Neural cell (in vitro differentiated cells): ENCODE measurements around the gene OR1C1. TPM values are rescaled to one million over a fixed set of nuclear protein-coding genes. Genes with fewer than 3 reads are reported as not detected.

Source experiments
- H2AFZ ChIP-seq: fragments of 200-600, 300-800 bp; sonication (generic), shearing (Covaris generic); 2 replicates; pipeline ENCODE4 v1.6.0; 2014; ENCODE audit warnings: low read depth, mild to moderate bottlenecking, antibody characterized with exemption, low read length, moderate library complexity
- H3F3A ChIP-seq: fragments of 200-600 bp; shearing (Covaris generic); 2 replicates; pipeline ENCODE4 v1.6.1; 2016; ENCODE audit warnings: mild to moderate bottlenecking, moderate library complexity, mixed read lengths, antibody characterized with exemption, low read length; ENCODE audit not compliant: insufficient read depth, poor library complexity, severe bottlenecking
- H3K27ac ChIP-seq: fragments of 200-600, 300-800 bp; sonication (generic), shearing (Covaris generic); 2 replicates; pipeline ENCODE4 v1.5.1; 2014; ENCODE audit warnings: mild to moderate bottlenecking, low read length, moderate library complexity
- H3K27me3 ChIP-seq: fragments of 300-800, 200-600 bp; sonication (generic), shearing (Covaris generic); 2 replicates; pipeline ENCODE4 v1.6.0; 2014; ENCODE audit warnings: mild to moderate bottlenecking, low read depth, low read length, moderate library complexity; ENCODE audit not compliant: insufficient read depth
- H3K36me3 ChIP-seq: fragments of 300-800, 200-600 bp; sonication (generic), shearing (Covaris generic); 2 replicates; pipeline ENCODE4 v1.5.1; 2014; ENCODE audit warnings: mild to moderate bottlenecking, antibody characterized with exemption, low read length, moderate library complexity; ENCODE audit not compliant: insufficient read depth
- H3K4me2 ChIP-seq: fragments of 300-800, 200-600 bp; sonication (generic), shearing (Covaris generic); 2 replicates; pipeline ENCODE4 v1.6.0; 2014; ENCODE audit warnings: mild to moderate bottlenecking, low read length
- H3K4me3 ChIP-seq: fragments of 300-800, 200-600 bp; sonication (generic), shearing (Covaris generic); 2 replicates; pipeline ENCODE4 v1.5.1; 2014; ENCODE audit warnings: mild to moderate bottlenecking, low read length, moderate library complexity
- H3K79me2 ChIP-seq: fragments of 200-600 bp; shearing (Covaris generic); replicated peaks from 2 replicates; pipeline ENCODE4 v1.6.0; 2014; ENCODE audit warnings: mild to moderate bottlenecking, low read length, moderate library complexity; ENCODE audit not compliant: insufficient read depth
- H3K9ac ChIP-seq: fragments of 300-800, 200-600 bp; sonication (generic), shearing (Covaris generic); 2 replicates; pipeline ENCODE4 v1.6.1; 2016; ENCODE audit warnings: mild to moderate bottlenecking, low read length, mixed read lengths
- H3K9me2 ChIP-seq: fragments of 200-600 bp; shearing (Covaris generic); 2 replicates; pipeline ENCODE4 v1.6.1; 2016; ENCODE audit warnings: mild to moderate bottlenecking, low read length, mixed read lengths; ENCODE audit not compliant: insufficient read depth
- H3K9me3 ChIP-seq: fragments of 200-600, 300-800 bp; sonication (generic), shearing (Covaris generic); 2 replicates; pipeline ENCODE4 v1.6.1; 2016; ENCODE audit warnings: mild to moderate bottlenecking, mixed run types, low read length, moderate library complexity, mixed read lengths
- H4K20me1 ChIP-seq: fragments of 200-600 bp; shearing (Covaris generic); 2 replicates; pipeline ENCODE4 v1.6.1; 2016; ENCODE audit warnings: mild to moderate bottlenecking, mixed run types; ENCODE audit not compliant: insufficient read depth
- CTCF ChIP-seq: fragments of 450-650 bp; IDR thresholded peaks from 2 replicates; pipeline ENCODE4 v1.5.1; 2014; ENCODE audit warnings: antibody characterized with exemption, mild to moderate bottlenecking, moderate library complexity; ENCODE audit not compliant: poor library complexity, severe bottlenecking
- EP300 ChIP-seq: fragments of 450-650 bp; conservative IDR thresholded peaks from 2 replicates; pipeline ENCODE4 v1.6.1; 2014; ENCODE audit warnings: antibody characterized with exemption, mild to moderate bottlenecking, moderate library complexity; ENCODE audit not compliant: poor library complexity, severe bottlenecking
- EZH2 ChIP-seq: fragments of 200-600, 300-800 bp; shearing (Covaris generic), sonication (generic); IDR thresholded peaks from 2 replicates; pipeline ENCODE4 v1.6.1; 2014; ENCODE audit warnings: antibody characterized with exemption, low read length, borderline replicate concordance, mild to moderate bottlenecking; ENCODE audit not compliant: insufficient read depth, poor library complexity, severe bottlenecking
- MXI1 ChIP-seq: fragments of 450-650 bp; conservative IDR thresholded peaks from 2 replicates; pipeline ENCODE4 v1.6.1; 2014; ENCODE audit warnings: antibody characterized with exemption, mild to moderate bottlenecking; ENCODE audit not compliant: poor library complexity, severe bottlenecking
- POLR2AphosphoS5 ChIP-seq: IDR thresholded peaks from 2 replicates; pipeline ENCODE4 v1.6.1; 2012
- RAD21 ChIP-seq: fragments of 450-650 bp; conservative IDR thresholded peaks from 2 replicates; pipeline ENCODE4 v1.6.1; 2014; ENCODE audit warnings: antibody characterized with exemption, mild to moderate bottlenecking, moderate library complexity
- REST ChIP-seq: IDR thresholded peaks from 2 replicates; pipeline ENCODE4 v1.6.1; 2012; ENCODE audit warnings: borderline replicate concordance
- SMC3 ChIP-seq: fragments of 450-650 bp; conservative IDR thresholded peaks from 2 replicates; pipeline ENCODE4 v1.6.1; 2014; ENCODE audit warnings: antibody characterized with exemption, mild to moderate bottlenecking, moderate library complexity; ENCODE audit not compliant: poor library complexity
- TAF1 ChIP-seq: IDR thresholded peaks from 2 replicates; pipeline ENCODE4 v1.6.1; 2012; ENCODE audit warnings: low read depth
- polyA minus RNA-seq: library from RNA; depleted of rRNA, polyadenylated mRNA; stranded (reverse); fragments of >200 nt; gene quantifications from 2 replicates; pipeline ENCODE4 v1.2.3, GENCODE V29; 2014
- polyA plus RNA-seq: library from polyadenylated mRNA; depleted of rRNA; stranded (reverse); fragments of >200 nt; gene quantifications from 2 replicates; pipeline ENCODE4 v1.2.3, GENCODE V29; 2014

Gene OR1C1
- polyA plus RNA-seq (not detected in 2 replicates), polyA minus RNA-seq (not detected in 2 replicates)

- TF ChIP-seq CTCF = no peak
- Histone ChIP-seq H3K9ac (no peak within 1 kb of the TSS), H3K4me2 (no peak within 1 kb of the TSS)
Observed at GRCh38 chr1:247760456-247760855, at the start of gene OR1C1. TSS of gene OR1C1 (minus strand) at chr1:247760556. CDS start at chr1:247758406, 2,150 bp downstream.

GRCh38 chr1:247797518-247797917, 37.2 kb upstream of the OR1C1 start:
- H3K79me2 ChIP-seq = no peaks in the 10 kb centered on the region
- no peak overlapping the region for H3K27ac ChIP-seq
- H4K20me1 ChIP-seq = no peaks in the 10 kb centered on the region
- H3K9ac ChIP-seq = no peak overlapping the region
- no peak overlapping the region for H3K4me2 ChIP-seq
- TF ChIP-seq CTCF = no peak
- no peak for TF ChIP-seq SMC3
- no peak for TF ChIP-seq EZH2
- no peak for TF ChIP-seq EP300
- TF ChIP-seq REST = no peak
- no peak for TF ChIP-seq RAD21
- no peak for TF ChIP-seq POLR2AphosphoS5
- no peak for TF ChIP-seq TAF1
- no peak for TF ChIP-seq MXI1
- no peaks in the 10 kb centered on the region for H3K9me2 ChIP-seq
- no peaks in the 10 kb centered on the region for H3K36me3 ChIP-seq
- H3F3A ChIP-seq = no peaks in the 10 kb centered on the region
- H3K9me3 ChIP-seq = no peaks in the 10 kb centered on the region
- no peak overlapping the region for H3K4me3 ChIP-seq
- H3K27me3 ChIP-seq = no peaks in the 10 kb centered on the region
- H2AFZ ChIP-seq = no peak overlapping the region

More at GRCh38 chr1:247760456-247760855, at the start of gene OR1C1:
- H3K79me2 ChIP-seq = no peaks in the 10 kb centered on the region
- no peaks in the 10 kb centered on the region for H3K9me3 ChIP-seq
- no peaks in the 10 kb centered on the region for H3K27me3 ChIP-seq
- H3F3A ChIP-seq = no peaks in the 10 kb centered on the region
- no peak within 1 kb of the TSS for H2AFZ ChIP-seq
- no peak within 1 kb of the TSS for H3K4me3 ChIP-seq
- no peaks in the 10 kb centered on the region for H3K36me3 ChIP-seq
- H4K20me1 ChIP-seq = no peaks in the 10 kb centered on the region
- no peak within 1 kb of the TSS for H3K27ac ChIP-seq
- no peaks in the 10 kb centered on the region for H3K9me2 ChIP-seq
